PC-3 (cell line): ENCODE measurements around the gene SETBP1. TPM values are rescaled to one million over a fixed set of nuclear protein-coding genes. Genes with fewer than 3 reads are reported as not detected.

Experiments
- ATAC-seq: fragments of 200-7000 bp; cut with Tn5 transposase; 2 replicates; pipeline ENCODE4 v1.9.1; 2020; ENCODE audit warnings: mild to moderate bottlenecking, moderate library complexity
- BruUV-seq: library from RNA; stranded (reverse); fragments of 400-500 nt; replicated peaks from 2 replicates; lab custom pipeline; 2021; lab: Mats Ljungman, UMichigan
- CTCF ChIA-PET: fragments of 300-600 bp; sonication (Branson Sonifier 250); formaldehyde crosslinking; loops from one replicate; lab custom pipeline; 2022; ENCODE audit warnings: antibody characterized with exemption; lab: Charles Lee
- POLR2A ChIA-PET: fragments of 300-600 bp; sonication (Branson Sonifier 250); formaldehyde crosslinking; loops from one replicate; lab custom pipeline; 2022; ENCODE audit warnings: antibody characterized with exemption; ENCODE audit not compliant: unreplicated experiment; lab: Charles Lee
- DNase-seq: peaks from one replicate; pipeline ENCODE4 v3.0.0-alpha.2; 2015
- H2AFZ ChIP-seq: fragments of 300-600 bp; sonication (generic); 2 replicates; pipeline ENCODE4 v1.6.0; 2016; ENCODE audit warnings: antibody characterized with exemption, low read length
- H3F3A ChIP-seq: fragments of 300-600 bp; sonication (generic); one replicate; pipeline ENCODE4 v1.6.0; 2017; ENCODE audit warnings: antibody characterized with exemption, low read length, control low read depth, mild to moderate bottlenecking; ENCODE audit not compliant: unreplicated experiment
- H3K27ac ChIP-seq: fragments of 300-600 bp; sonication (generic); 2 replicates; pipeline ENCODE4 v1.5.1; 2016; ENCODE audit warnings: mild to moderate bottlenecking, low read length
- H3K27me3 ChIP-seq: fragments of 300-600 bp; sonication (generic); 2 replicates; pipeline ENCODE4 v1.6.1; 2016; ENCODE audit warnings: low read length, mixed read lengths
- H3K36me3 ChIP-seq: fragments of 300-600 bp; sonication (generic); 2 replicates; pipeline ENCODE4 v1.6.1; 2016; ENCODE audit warnings: low read depth, mixed run types, low read length, mixed read lengths
- H3K4me1 ChIP-seq: fragments of 300-600 bp; sonication (generic); 2 replicates; pipeline ENCODE4 v1.5.1; 2016; ENCODE audit warnings: low read length; ENCODE audit not compliant: insufficient read depth
- H3K4me2 ChIP-seq: fragments of 300-600 bp; sonication (generic); 2 replicates; pipeline ENCODE4 v1.6.0; 2016; ENCODE audit warnings: low read length
- H3K4me3 ChIP-seq: fragments of 300-600 bp; sonication (generic); 2 replicates; pipeline ENCODE4 v1.5.1; 2016; ENCODE audit warnings: mild to moderate bottlenecking, low read length, mixed read lengths
- H3K79me2 ChIP-seq: fragments of 300-600 bp; sonication (generic); 2 replicates; pipeline ENCODE4 v1.6.1; 2017; ENCODE audit warnings: low read length, mixed read lengths
- H3K9ac ChIP-seq: fragments of 300-600 bp; sonication (generic); 2 replicates; pipeline ENCODE4 v1.6.0; 2016; ENCODE audit warnings: mild to moderate bottlenecking, low read length
- H3K9me2 ChIP-seq: fragments of 300-600 bp; sonication (generic); replicated peaks from 2 replicates; pipeline ENCODE4 v1.6.1; 2016; ENCODE audit warnings: mixed run types, low read length, mixed read lengths
- H3K9me3 ChIP-seq: fragments of 300-600 bp; sonication (generic); 2 replicates; pipeline ENCODE4 v1.6.1; 2016; ENCODE audit warnings: low read length, mixed read lengths
- H4K20me1 ChIP-seq: fragments of 300-600 bp; sonication (generic); 2 replicates; pipeline ENCODE4 v1.6.1; 2016; ENCODE audit warnings: low read length, mixed read lengths
- EZH2 ChIP-seq: fragments of 300-600 bp; sonication (generic); IDR thresholded peaks from one replicate; pipeline ENCODE4 v1.6.1; 2017; ENCODE audit warnings: antibody characterized with exemption, mild to moderate bottlenecking, low read length; ENCODE audit not compliant: unreplicated experiment
- EZH2phosphoT487 ChIP-seq: fragments of 300-600 bp; sonication (generic); IDR thresholded peaks from 2 replicates; pipeline ENCODE4 v1.6.1; 2018; ENCODE audit warnings: mild to moderate bottlenecking, antibody characterized with exemption, low read length, borderline replicate concordance
- intact Hi-C: fragments of 100-400 bp; cut with micrococcal nuclease; formaldehyde crosslinking; loops from 2 replicates; pipeline ENCODE4 v1.9.0; 2023
- total RNA-seq: library from RNA; depleted of rRNA; stranded (reverse); fragments of >200 nt; gene quantifications from 2 replicates; pipeline ENCODE4 v1.2.3, GENCODE V29; 2014
- TF ChIP-seq, protein P1 (sequence below): fragments of 300-600 bp; sonication (generic); conservative IDR thresholded peaks from 2 replicates; pipeline ENCODE4 v1.5.1; 2017; ENCODE audit warnings: antibody characterized with exemption, low read depth, mild to moderate bottlenecking, low read length

The SETBP1 gene
- total RNA-seq, 1 experiment from 2014 or later = 2.3 TPM

DNA sequence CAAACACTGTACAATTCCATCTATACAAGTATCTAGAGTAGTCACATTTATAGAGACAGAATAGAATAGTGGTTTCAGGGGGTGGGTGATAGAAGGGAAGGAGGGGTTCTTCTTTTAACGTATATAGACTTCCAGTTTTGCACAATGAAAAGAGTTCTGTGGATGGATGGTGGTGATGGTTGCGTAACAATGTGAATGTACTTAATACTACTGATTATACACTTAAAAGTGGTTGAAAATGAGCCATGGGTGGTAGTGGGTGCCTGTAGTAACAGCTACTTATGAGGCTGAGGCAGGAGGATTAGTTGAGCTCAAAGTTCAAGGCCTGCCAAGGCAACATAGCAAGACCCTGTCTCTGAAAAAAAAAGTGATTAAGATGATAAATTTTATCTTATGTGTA is 85.8 kb downstream of the SETBP1 start:
- DNase-seq = no peak
- no peak overlapping the region for H3K27ac ChIP-seq
- no peak overlapping the region for H3K4me3 ChIP-seq
- H3K4me1 ChIP-seq = no peaks in the 10 kb centered on the region
- no TSS peak for BruUV-seq
- no peaks in the 10 kb centered on the region for H3K36me3 ChIP-seq
- CTCF ChIA-PET = no interaction called here
- H3K79me2 ChIP-seq = no peaks in the 10 kb centered on the region
- no peaks in the 10 kb centered on the region for H3K9me3 ChIP-seq
- H3K9me2 ChIP-seq = no peaks in the 10 kb centered on the region
- POLR2A ChIA-PET = no interaction called here
- no peak for TF ChIP-seq EZH2
- no peak for TF ChIP-seq EZH2phosphoT487
- TF ChIP-seq, protein P1, sequence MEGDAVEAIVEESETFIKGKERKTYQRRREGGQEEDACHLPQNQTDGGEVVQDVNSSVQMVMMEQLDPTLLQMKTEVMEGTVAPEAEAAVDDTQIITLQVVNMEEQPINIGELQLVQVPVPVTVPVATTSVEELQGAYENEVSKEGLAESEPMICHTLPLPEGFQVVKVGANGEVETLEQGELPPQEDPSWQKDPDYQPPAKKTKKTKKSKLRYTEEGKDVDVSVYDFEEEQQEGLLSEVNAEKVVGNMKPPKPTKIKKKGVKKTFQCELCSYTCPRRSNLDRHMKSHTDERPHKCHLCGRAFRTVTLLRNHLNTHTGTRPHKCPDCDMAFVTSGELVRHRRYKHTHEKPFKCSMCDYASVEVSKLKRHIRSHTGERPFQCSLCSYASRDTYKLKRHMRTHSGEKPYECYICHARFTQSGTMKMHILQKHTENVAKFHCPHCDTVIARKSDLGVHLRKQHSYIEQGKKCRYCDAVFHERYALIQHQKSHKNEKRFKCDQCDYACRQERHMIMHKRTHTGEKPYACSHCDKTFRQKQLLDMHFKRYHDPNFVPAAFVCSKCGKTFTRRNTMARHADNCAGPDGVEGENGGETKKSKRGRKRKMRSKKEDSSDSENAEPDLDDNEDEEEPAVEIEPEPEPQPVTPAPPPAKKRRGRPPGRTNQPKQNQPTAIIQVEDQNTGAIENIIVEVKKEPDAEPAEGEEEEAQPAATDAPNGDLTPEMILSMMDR = no peak
- no peaks in the 10 kb centered on the region for H4K20me1 ChIP-seq
- no peaks in the 10 kb centered on the region for H3K27me3 ChIP-seq
- no peak overlapping the region for H2AFZ ChIP-seq
- no peak for ATAC-seq
- H3K4me2 ChIP-seq = no peak overlapping the region
- H3F3A ChIP-seq = no peaks in the 10 kb centered on the region
- intact Hi-C loops = no loop called here
- no peak overlapping the region for H3K9ac ChIP-seq

DNA sequence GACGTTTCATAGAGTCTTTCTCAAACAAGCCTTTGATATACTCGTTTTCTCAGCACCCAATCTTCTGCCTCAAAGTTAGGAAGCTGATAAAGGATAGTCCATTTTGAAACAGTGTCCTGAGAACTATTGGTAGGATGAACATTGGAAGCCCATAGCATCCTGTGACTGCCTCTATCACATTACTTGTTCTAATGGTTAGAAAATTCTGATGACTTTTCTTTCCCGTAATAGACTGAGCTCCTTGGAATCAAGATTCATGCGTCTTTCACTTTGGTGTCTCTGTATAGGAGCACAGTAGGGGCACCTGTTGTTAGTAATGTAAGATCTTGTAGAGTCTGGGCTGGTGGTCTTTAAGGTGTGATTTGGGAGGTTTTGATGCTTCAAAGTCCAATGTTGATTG is 87.1 kb downstream of the SETBP1 start:
- Histone ChIP-seq H3K9me3 (no peaks in the 10 kb centered on the region), H3K4me2 (no peak overlapping the region), H4K20me1 (no peaks in the 10 kb centered on the region), H3K79me2 (no peaks in the 10 kb centered on the region), H3K4me3 (no peak overlapping the region), H3K27ac (no peak overlapping the region), H3F3A (no peaks in the 10 kb centered on the region), H3K9me2 (no peaks in the 10 kb centered on the region), H2AFZ (no peak overlapping the region), H3K27me3 (no peaks in the 10 kb centered on the region), H3K4me1 (no peaks in the 10 kb centered on the region), H3K36me3 (no peaks in the 10 kb centered on the region), H3K9ac (no peak overlapping the region)
- intact Hi-C loops = no loop called here
- ATAC-seq (no peak), DNase-seq (no peak)
- TF ChIP-seq, protein P1 = no peak
- TF ChIP-seq EZH2 = no peak
- TF ChIP-seq EZH2phosphoT487 = no peak
- BruUV-seq = no TSS peak
- ChIA-PET CTCF (no interaction called here), POLR2A (no interaction called here)

DNA sequence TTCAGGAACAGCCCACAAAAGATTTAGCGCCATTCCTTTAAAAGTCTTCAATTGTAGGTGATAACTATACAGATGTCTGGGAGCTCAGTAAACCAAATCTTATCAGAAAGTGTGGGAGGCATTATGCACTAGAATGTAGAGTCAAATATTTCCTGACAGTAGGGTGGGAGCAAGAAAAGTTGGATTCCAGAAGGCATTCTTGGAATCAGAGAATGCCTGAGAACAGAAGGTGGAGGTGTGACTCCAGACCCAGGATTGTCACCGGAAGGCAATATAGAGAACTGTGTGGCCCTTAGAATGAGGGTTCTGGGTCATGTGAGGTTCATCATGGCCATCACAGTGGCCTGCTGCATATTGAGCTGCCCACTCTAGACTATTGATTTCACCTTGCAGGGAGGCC is 90.0 kb downstream of the SETBP1 start:
- TF ChIP-seq EZH2phosphoT487 (no peak), EZH2 (no peak)
- TF ChIP-seq, protein P1 = no peak
- Histone ChIP-seq H3F3A (no peaks in the 10 kb centered on the region), H3K4me1 (no peaks in the 10 kb centered on the region), H3K4me3 (no peak overlapping the region), H2AFZ (no peak overlapping the region), H3K9ac (no peak overlapping the region), H4K20me1 (no peaks in the 10 kb centered on the region), H3K27ac (no peak overlapping the region), H3K4me2 (no peak overlapping the region), H3K9me3 (no peaks in the 10 kb centered on the region), H3K27me3 (no peaks in the 10 kb centered on the region), H3K79me2 (no peaks in the 10 kb centered on the region), H3K9me2 (no peaks in the 10 kb centered on the region), H3K36me3 (no peaks in the 10 kb centered on the region)
- ATAC-seq (no peak), DNase-seq (no peak)
- intact Hi-C loops = no loop called here
- POLR2A ChIA-PET = no interaction called here
- CTCF ChIA-PET = no interaction called here
- no TSS peak for BruUV-seq
